GM19240 (cell line): ENCODE results near the gene SNX25.
"Not testable (repeated sequence)": the region's sequence is repeated elsewhere in the genome, so short reads cannot be mapped to it uniquely, and the experiment has no call there.

Experiments
- DNase-seq: peaks from one replicate; pipeline ENCODE4 v3.0.0; 2011; ENCODE audit warnings: low spot score; ENCODE audit not compliant: insufficient read length

Gene SNX25

GRCh38 chr4:185341377-185341776, 132.0 kb downstream of the SNX25 start:
- no peak for DNase-seq

GRCh38 chr4:185341841-185342240, 132.4 kb downstream of the SNX25 start:
- no peak for DNase-seq

GRCh38 chr4:185343726-185344581, 134.6 kb downstream of the SNX25 start:
- DNase-seq, result no peak

- DNase-seq, result no peak
These were observed 135.5 kb downstream of the SNX25 start for GRCh38 chr4:185344743-185345538.

- no peak for DNase-seq
These were observed 137.7 kb downstream of the SNX25 start for GRCh38 chr4:185346975-185347601.

GRCh38 chr4:185351691-185352090, 142.3 kb downstream of the SNX25 start:
- no peak for DNase-seq

- DNase-seq, result no peak
These were observed 142.8 kb downstream of the SNX25 start for GRCh38 chr4:185352202-185352601.

- DNase-seq, result no peak
These were observed 143.3 kb downstream of the SNX25 start for GRCh38 chr4:185352741-185353140.

- DNase-seq, result no peak
These were observed 147.8 kb downstream of the SNX25 start for GRCh38 chr4:185357211-185357610.

- DNase-seq, result no peak
These were observed 148.5 kb downstream of the SNX25 start for GRCh38 chr4:185357733-185358440.

GRCh38 chr4:185358514-185358913, 149.1 kb downstream of the SNX25 start:
- DNase-seq, result no peak

- DNase-seq, result no peak
These were observed 149.6 kb downstream of the SNX25 start for GRCh38 chr4:185358959-185359358.

- no peak for DNase-seq
These were observed 150.5 kb downstream of the SNX25 start for GRCh38 chr4:185359767-185360446.

GRCh38 chr4:185361872-185362271, 152.5 kb downstream of the SNX25 start:
- no peak for DNase-seq

- DNase-seq, result not testable (repeated sequence)
These were observed 153.2 kb downstream of the SNX25 start for GRCh38 chr4:185362570-185362969.

- no peak for DNase-seq
These were observed 153.9 kb downstream of the SNX25 start for GRCh38 chr4:185363251-185363650.

- no peak for DNase-seq
These were observed 155.5 kb downstream of the SNX25 start for GRCh38 chr4:185364886-185365285.

- DNase-seq, result no peak
These were observed 160.3 kb downstream of the SNX25 start for GRCh38 chr4:185369731-185370130.

GRCh38 chr4:185370268-185370949, 161.0 kb downstream of the SNX25 start:
- no peak for DNase-seq

- no peak for DNase-seq
These were observed 162.3 kb downstream of the SNX25 start for GRCh38 chr4:185371702-185372101.
